ENCODE results near the gene DNAJC5. TPM values are rescaled to one million over a fixed set of nuclear protein-coding genes. Genes with fewer than 3 reads are reported as not detected.

Gene DNAJC5
- total RNA-seq, 1 donor from 2014 or later: 57.9 TPM

- H3K4me3 Mint-ChIP-seq (ENCODE audit: unreplicated experiment): no peak overlapping the region
- H3K27ac Mint-ChIP-seq (ENCODE audit: unreplicated experiment): no peak overlapping the region
- no peak for TF ChIP-seq CTCF (IDR thresholded peaks at IDR 0.05; ENCODE audit: partially characterized antibody, unreplicated experiment)
- no peaks in the 10 kb centered on the region for H3K27me3 Mint-ChIP-seq (ENCODE audit: unreplicated experiment)
- H3K36me3 Mint-ChIP-seq (ENCODE audit: unreplicated experiment): peaks cover 5% of the 10 kb centered on the region
- peak; percentile 68 for DNase-seq
- peaks cover 13% of the 10 kb centered on the region for H3K4me1 Mint-ChIP-seq (ENCODE audit: low read depth, unreplicated experiment)
- peaks cover 5% of the 10 kb centered on the region for H3K9me3 Mint-ChIP-seq (ENCODE audit: unreplicated experiment)
Measured at GRCh38 chr20:63854766-63855362, 40.1 kb upstream of the DNAJC5 start.

- no peak for DNase-seq
- no peaks in the 10 kb centered on the region for H3K27me3 Mint-ChIP-seq (ENCODE audit: unreplicated experiment)
- peaks cover 7% of the 10 kb centered on the region for H3K9me3 Mint-ChIP-seq (ENCODE audit: unreplicated experiment)
- H3K4me3 Mint-ChIP-seq (ENCODE audit: unreplicated experiment): no peak overlapping the region
- peaks cover 13% of the 10 kb centered on the region for H3K4me1 Mint-ChIP-seq (ENCODE audit: low read depth, unreplicated experiment)
- no peak overlapping the region for H3K27ac Mint-ChIP-seq (ENCODE audit: unreplicated experiment)
- H3K36me3 Mint-ChIP-seq (ENCODE audit: unreplicated experiment): peaks cover 5% of the 10 kb centered on the region
- TF ChIP-seq CTCF (IDR thresholded peaks at IDR 0.05; ENCODE audit: partially characterized antibody, unreplicated experiment): no peak
Measured at GRCh38 chr20:63855363-63856097, 39.4 kb upstream of the DNAJC5 start.

GRCh38 chr20:63856098-63856511 is 38.8 kb upstream of the DNAJC5 start:
- Mint-ChIP-seq H3K4me1 (ENCODE audit: low read depth, unreplicated experiment) (peaks cover 13% of the 10 kb centered on the region), H3K27ac (ENCODE audit: unreplicated experiment) (no peak overlapping the region), H3K36me3 (ENCODE audit: unreplicated experiment) (peaks cover 2% of the 10 kb centered on the region), H3K9me3 (ENCODE audit: unreplicated experiment) (peaks cover 7% of the 10 kb centered on the region), H3K27me3 (ENCODE audit: unreplicated experiment) (no peaks in the 10 kb centered on the region), H3K4me3 (ENCODE audit: unreplicated experiment) (no peak overlapping the region)
- TF ChIP-seq CTCF (IDR thresholded peaks at IDR 0.05; ENCODE audit: partially characterized antibody, unreplicated experiment): no peak
- DNase-seq: no peak

- H3K36me3 Mint-ChIP-seq (ENCODE audit: unreplicated experiment): no peaks in the 10 kb centered on the region
- no peak overlapping the region for H3K27ac Mint-ChIP-seq (ENCODE audit: unreplicated experiment)
- H3K9me3 Mint-ChIP-seq (ENCODE audit: unreplicated experiment): peaks cover 5% of the 10 kb centered on the region
- no peak for DNase-seq
- TF ChIP-seq CTCF (IDR thresholded peaks at IDR 0.05; ENCODE audit: partially characterized antibody, unreplicated experiment): no peak
- H3K4me3 Mint-ChIP-seq (ENCODE audit: unreplicated experiment): no peak overlapping the region
- no peaks in the 10 kb centered on the region for H3K27me3 Mint-ChIP-seq (ENCODE audit: unreplicated experiment)
- H3K4me1 Mint-ChIP-seq (ENCODE audit: low read depth, unreplicated experiment): peaks cover 13% of the 10 kb centered on the region
Measured at GRCh38 chr20:63857764-63858392, 37.0 kb upstream of the DNAJC5 start.
